ENCODE data around the gene C10orf67. TPM values are rescaled to one million over a fixed set of nuclear protein-coding genes. Genes with fewer than 3 reads are reported as not detected.

The C10orf67 gene
- total RNA-seq, 1 experiment from 2014 or later, result not detected

GRCh38 chr10:23316406-23316805, 28.2 kb downstream of the C10orf67 start:
- no peak overlapping the region for H3K9ac ChIP-seq (ENCODE audit: low read length)
- H3K27ac ChIP-seq (ENCODE audit: low read depth, low read length), result no peak overlapping the region
- no peak overlapping the region for H3K4me2 ChIP-seq (ENCODE audit: low read length)
- TF ChIP-seq FOSL1 (IDR thresholded peaks at IDR 0.05; ENCODE audit: low read depth) (no peak), EZH2phosphoT487 (IDR thresholded peaks at IDR 0.05; ENCODE audit: borderline replicate concordance) (no peak), TCF7L2 (IDR thresholded peaks at IDR 0.05; ENCODE audit: borderline replicate concordance, extremely low read depth, insufficient read depth, insufficient read length) (no peak), SRF (IDR thresholded peaks at IDR 0.05; ENCODE audit: low read depth) (no peak), POLR2AphosphoS5 (IDR thresholded peaks at IDR 0.05; ENCODE audit: low read depth, low read length) (no peak), CEBPB (IDR thresholded peaks at IDR 0.05; ENCODE audit: low read depth) (no peak), ZNF274 (IDR thresholded peaks at IDR 0.05; ENCODE audit: low read depth, low read length) (no peak), EZH2 (IDR thresholded peaks at IDR 0.05) (no peak), REST (IDR thresholded peaks at IDR 0.05; ENCODE audit: low read depth) (no peak), SP1 (IDR thresholded peaks at IDR 0.05; ENCODE audit: low read depth) (no peak), SIN3A (IDR thresholded peaks at IDR 0.05; ENCODE audit: low read depth) (no peak)
- TF ChIP-seq, protein P1, sequence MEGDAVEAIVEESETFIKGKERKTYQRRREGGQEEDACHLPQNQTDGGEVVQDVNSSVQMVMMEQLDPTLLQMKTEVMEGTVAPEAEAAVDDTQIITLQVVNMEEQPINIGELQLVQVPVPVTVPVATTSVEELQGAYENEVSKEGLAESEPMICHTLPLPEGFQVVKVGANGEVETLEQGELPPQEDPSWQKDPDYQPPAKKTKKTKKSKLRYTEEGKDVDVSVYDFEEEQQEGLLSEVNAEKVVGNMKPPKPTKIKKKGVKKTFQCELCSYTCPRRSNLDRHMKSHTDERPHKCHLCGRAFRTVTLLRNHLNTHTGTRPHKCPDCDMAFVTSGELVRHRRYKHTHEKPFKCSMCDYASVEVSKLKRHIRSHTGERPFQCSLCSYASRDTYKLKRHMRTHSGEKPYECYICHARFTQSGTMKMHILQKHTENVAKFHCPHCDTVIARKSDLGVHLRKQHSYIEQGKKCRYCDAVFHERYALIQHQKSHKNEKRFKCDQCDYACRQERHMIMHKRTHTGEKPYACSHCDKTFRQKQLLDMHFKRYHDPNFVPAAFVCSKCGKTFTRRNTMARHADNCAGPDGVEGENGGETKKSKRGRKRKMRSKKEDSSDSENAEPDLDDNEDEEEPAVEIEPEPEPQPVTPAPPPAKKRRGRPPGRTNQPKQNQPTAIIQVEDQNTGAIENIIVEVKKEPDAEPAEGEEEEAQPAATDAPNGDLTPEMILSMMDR (IDR thresholded peaks at IDR 0.05 in 2 of 3, conservative IDR thresholded peaks at IDR 0.05 in 1 of 3; ENCODE audit: borderline replicate concordance in 1 of 3, insufficient read depth in 1 of 3, low read depth in 2 of 3, low read length in 2 of 3), result no peak
- TF ChIP-seq, protein P2, sequence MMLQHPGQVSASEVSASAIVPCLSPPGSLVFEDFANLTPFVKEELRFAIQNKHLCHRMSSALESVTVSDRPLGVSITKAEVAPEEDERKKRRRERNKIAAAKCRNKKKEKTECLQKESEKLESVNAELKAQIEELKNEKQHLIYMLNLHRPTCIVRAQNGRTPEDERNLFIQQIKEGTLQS (IDR thresholded peaks at IDR 0.05), result no peak
- TF ChIP-seq, protein P3, sequence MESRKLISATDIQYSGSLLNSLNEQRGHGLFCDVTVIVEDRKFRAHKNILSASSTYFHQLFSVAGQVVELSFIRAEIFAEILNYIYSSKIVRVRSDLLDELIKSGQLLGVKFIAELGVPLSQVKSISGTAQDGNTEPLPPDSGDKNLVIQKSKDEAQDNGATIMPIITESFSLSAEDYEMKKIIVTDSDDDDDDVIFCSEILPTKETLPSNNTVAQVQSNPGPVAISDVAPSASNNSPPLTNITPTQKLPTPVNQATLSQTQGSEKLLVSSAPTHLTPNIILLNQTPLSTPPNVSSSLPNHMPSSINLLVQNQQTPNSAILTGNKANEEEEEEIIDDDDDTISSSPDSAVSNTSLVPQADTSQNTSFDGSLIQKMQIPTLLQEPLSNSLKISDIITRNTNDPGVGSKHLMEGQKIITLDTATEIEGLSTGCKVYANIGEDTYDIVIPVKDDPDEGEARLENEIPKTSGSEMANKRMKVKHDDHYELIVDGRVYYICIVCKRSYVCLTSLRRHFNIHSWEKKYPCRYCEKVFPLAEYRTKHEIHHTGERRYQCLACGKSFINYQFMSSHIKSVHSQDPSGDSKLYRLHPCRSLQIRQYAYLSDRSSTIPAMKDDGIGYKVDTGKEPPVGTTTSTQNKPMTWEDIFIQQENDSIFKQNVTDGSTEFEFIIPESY (IDR thresholded peaks at IDR 0.05; ENCODE audit: extremely low read depth, insufficient replicate concordance, low read length), result no peak
- no peaks in the 10 kb centered on the region for H3K4me1 ChIP-seq (ENCODE audit: control insufficient read depth in 1 of 2, insufficient read depth in 2 of 2, low read length in 2 of 2)
- no peaks in the 10 kb centered on the region for H4K20me1 ChIP-seq (ENCODE audit: insufficient read depth)
- ATAC-seq (no peak), DNase-seq (ENCODE audit: low read depth, low spot score) (no peak)
- ChIA-PET RAD21 (ENCODE audit: low non-redundant PET in 1 of 2, low total read pairs in 2 of 2, uncharacterized antibody in 2 of 2, unreplicated experiment in 2 of 2) (no interaction called here), POLR2A (no interaction called here), CTCF (interaction anchor here (0.9 to 3.0 kb wide), 2 partner anchors 158 to 212 kb away, joined by 3 to 27 read pairs; no protein-coding TSS in a partner anchor)
- H3K36me3 ChIP-seq (ENCODE audit: control insufficient read depth in 1 of 2, insufficient read depth in 2 of 2, low read length in 2 of 2), result no peaks in the 10 kb centered on the region
- H3K27me3 ChIP-seq (ENCODE audit: insufficient read depth, low read length), result peaks cover 8% of the 10 kb centered on the region; the same call in 1 of the 2 replicates
- H2AFZ ChIP-seq (ENCODE audit: low read depth, low read length, poor library complexity, severe bottlenecking), result no peak overlapping the region
- no TSS peak for BruUV-seq (replicated peaks)
- H3K9me2 ChIP-seq (ENCODE audit: insufficient read depth), result no peaks in the 10 kb centered on the region
- H3K4me3 ChIP-seq (replicated peaks in 1 of 2; ENCODE audit: low read depth in 1 of 2, low read length in 2 of 2), result no peak overlapping the region
- H3K9me3 ChIP-seq (ENCODE audit: control insufficient read depth in 1 of 2, insufficient read depth in 1 of 2, low read depth in 1 of 2, low read length in 2 of 2), result no peaks in the 10 kb centered on the region
- no peaks in the 10 kb centered on the region for H3K79me2 ChIP-seq (ENCODE audit: insufficient read depth, low read length)
- intact Hi-C loops (cut with micrococcal nuclease), result loop anchor here (5.0 to 10.0 kb wide), 2 partner anchors 336 to 1198 kb away; no protein-coding TSS in a partner anchor

Data from HCT116 (cell line).